ENCODE measurements around the gene XYLT2.
"Not testable (repeated sequence)": the region's sequence is repeated elsewhere in the genome, so short reads cannot be mapped to it uniquely, and the experiment has no call there.

Gene XYLT2

GRCh38 chr17:50389534-50389933, 43.6 kb downstream of the XYLT2 start:
- DNase-seq (ENCODE audit: low spot score) = no peak

GRCh38 chr17:50392621-50393020, 46.7 kb downstream of the XYLT2 start:
- DNase-seq (ENCODE audit: low spot score) = no peak

- no peak for DNase-seq (ENCODE audit: low spot score)
Measured at GRCh38 chr17:50393700-50394099, 47.8 kb downstream of the XYLT2 start.

GRCh38 chr17:50394711-50395110, 48.8 kb downstream of the XYLT2 start:
- DNase-seq (ENCODE audit: low spot score) = no peak

- peak; percentile 2 for DNase-seq (ENCODE audit: low spot score)
Measured at GRCh38 chr17:50396261-50397110, 50.6 kb downstream of the XYLT2 start.

GRCh38 chr17:50397111-50397918, 51.4 kb downstream of the XYLT2 start, which contains the start of gene LRRC59:
Gene LRRC59, minus strand, starts transcription at chr17:50397523. Its CDS starts 206 bp downstream, at chr17:50397317.
- DNase-seq (ENCODE audit: low spot score) = peak; percentile 94

- no peak for DNase-seq (ENCODE audit: low spot score)
Measured at GRCh38 chr17:50397919-50398285, 52.0 kb downstream of the XYLT2 start.

- DNase-seq (ENCODE audit: low spot score) = not testable (repeated sequence)
Measured at GRCh38 chr17:50398672-50399071, 52.7 kb downstream of the XYLT2 start.

GRCh38 chr17:50399591-50399990, 53.7 kb downstream of the XYLT2 start:
- not testable (repeated sequence) for DNase-seq (ENCODE audit: low spot score)

GRCh38 chr17:50405351-50405750, 59.4 kb downstream of the XYLT2 start:
- not testable (repeated sequence) for DNase-seq (ENCODE audit: low spot score)

GRCh38 chr17:50406578-50406977, 60.7 kb downstream of the XYLT2 start:
- no peak for DNase-seq (ENCODE audit: low spot score)

GRCh38 chr17:50407921-50408320, 62.0 kb downstream of the XYLT2 start:
- no peak for DNase-seq (ENCODE audit: low spot score)

All from CD4-positive, alpha-beta T cell treated with Interleukin-2 at 100 ng/mL for 4 hours (primary cell).